ENCODE measurements around the gene DAB1. TPM values are rescaled to one million over a fixed set of nuclear protein-coding genes. Genes with fewer than 3 reads are reported as not detected.

DAB1 gene
- total and polyA plus RNA-seq, 10 of the 15 experiments (the other 5 are each of a cell fraction or from before 2014, with no cell fraction given), result 0.02 to 0.10 (median 0.03) TPM; not detected in 5

- Histone ChIP-seq H2AFZ (ENCODE audit: control insufficient read depth, low read depth, low read length) (no peak overlapping the region), H3K27ac (ENCODE audit: control insufficient read depth, insufficient read depth) (no peak overlapping the region), H3K79me2 (ENCODE audit: control insufficient read depth, insufficient read depth, low read length) (no peaks in the 10 kb centered on the region), H3K27me3 (replicated peaks in 1 of 2; ENCODE audit: control insufficient read depth in 2 of 2, insufficient read depth in 2 of 2, low read length in 1 of 2) (peaks cover 3 to 8% of the 10 kb centered on the region in 2 experiments), H3K4me2 (ENCODE audit: control insufficient read depth, insufficient read depth) (no peak overlapping the region), H3K9ac (ENCODE audit: control insufficient read depth, insufficient read depth, low read length) (no peak overlapping the region), H3K4me1 (ENCODE audit: control insufficient read depth, insufficient read depth, low read length) (no peaks in the 10 kb centered on the region), H4K20me1 (ENCODE audit: control insufficient read depth, insufficient read depth) (no peaks in the 10 kb centered on the region), H3K36me3 (ENCODE audit: control insufficient read depth in 2 of 2, insufficient read depth in 2 of 2, low read length in 1 of 2) (no peaks in the 10 kb centered on the region), H3K4me3 (no peak overlapping the region), H3K9me3 (replicated peaks; ENCODE audit: control insufficient read depth, insufficient read depth, low read length) (no peaks in the 10 kb centered on the region)
- BruUV-seq (replicated peaks), result no TSS peak
- CTCF ChIA-PET, result no interaction called here
- 28% methylated on average over 4 of the region's 4 CpGs for WGBS (ENCODE audit: insufficient coverage, insufficient replicate concordance, low lambda C conversion rate, missing lambda C conversion rate)
- RAD21 ChIA-PET (ENCODE audit: unreplicated experiment), result no interaction called here
- TF ChIP-seq SUPT20H (IDR thresholded peaks at IDR 0.05; ENCODE audit: borderline replicate concordance, control insufficient read depth, low read depth, low read length) (no peak), POU2F2 (IDR thresholded peaks at IDR 0.05; ENCODE audit: borderline replicate concordance, low read depth, low read length) (no peak), E2F8 (IDR thresholded peaks at IDR 0.05; ENCODE audit: low read depth, partially characterized antibody) (no peak), WRNIP1 (IDR thresholded peaks at IDR 0.05; ENCODE audit: borderline replicate concordance, low read depth, low read length) (no peak), ASH2L (IDR thresholded peaks at IDR 0.05; ENCODE audit: borderline replicate concordance, low read depth) (no peak), RAD51 (IDR thresholded peaks at IDR 0.05) (no peak), SMC3 (IDR thresholded peaks at IDR 0.05; ENCODE audit: borderline replicate concordance, low read length) (no peak), NR2C1 (IDR thresholded peaks at IDR 0.05) (no peak), MXI1 (IDR thresholded peaks at IDR 0.05; ENCODE audit: low read depth, low read length) (no peak), MTA3 (IDR thresholded peaks at IDR 0.05; ENCODE audit: borderline replicate concordance, low read length) (no peak), SP1 (IDR thresholded peaks at IDR 0.05; ENCODE audit: low read depth, low read length) (no peak), ELK1 (IDR thresholded peaks at IDR 0.05; ENCODE audit: low read depth, low read length) (no peak), BCLAF1 (IDR thresholded peaks at IDR 0.05) (no peak), SREBF1 (IDR thresholded peaks at IDR 0.05; ENCODE audit: low read length) (no peak), MYB (IDR thresholded peaks at IDR 0.05; ENCODE audit: borderline replicate concordance, low read depth, low read length) (no peak), RAD21 (IDR thresholded peaks at IDR 0.05; ENCODE audit: insufficient read depth, low read depth, low read length) (no peak), ZNF274 (IDR thresholded peaks at IDR 0.05; ENCODE audit: insufficient read depth, insufficient read length) (no peak), IKZF2 (IDR thresholded peaks at IDR 0.05) (no peak), RELA (IDR thresholded peaks at IDR 0.05; ENCODE audit: borderline replicate concordance, partially characterized antibody) (no peak)
- SMC1A ChIA-PET (ENCODE audit: uncharacterized antibody, unreplicated experiment), result no interaction called here
- intact Hi-C loops (cut with micrococcal nuclease; ENCODE audit: unreplicated experiment) (no loop called here), in situ Hi-C loops (cut with MboI) (no loop called here)
- no peak for ATAC-seq
- FAIRE-seq, result no peak
- no peak for DNase-seq (ENCODE audit: low read depth, low spot score)
- POLR2A ChIA-PET, result no interaction called here
These were observed 4.9 kb downstream of the DAB1 start for GRCh38 chr1:57418971-57419370.
